C4-2B (cell line): Measurements from ENCODE around the gene CIRBP.

ENCODE experiments used
- CTCF ChIP-seq: fragments of 450-650 bp; conservative IDR thresholded peaks from 2 replicates; pipeline ENCODE4 v1.5.1; 2017; ENCODE audit warnings: mild to moderate bottlenecking
- ZFX ChIP-seq: fragments of 450-650 bp; IDR thresholded peaks from 2 replicates; pipeline ENCODE4 v1.6.1; 2017

GRCh38 chr19:1253514-1254080 is 15.5 kb upstream of the CIRBP start:
- no peak for TF ChIP-seq CTCF
- TF ChIP-seq ZFX, result no peak
